ENCODE data around the gene RFXANK.
"Not testable (repeated sequence)": the region's sequence is repeated elsewhere in the genome, so short reads cannot be mapped to it uniquely, and the experiment has no call there.

RFXANK gene, protein sequence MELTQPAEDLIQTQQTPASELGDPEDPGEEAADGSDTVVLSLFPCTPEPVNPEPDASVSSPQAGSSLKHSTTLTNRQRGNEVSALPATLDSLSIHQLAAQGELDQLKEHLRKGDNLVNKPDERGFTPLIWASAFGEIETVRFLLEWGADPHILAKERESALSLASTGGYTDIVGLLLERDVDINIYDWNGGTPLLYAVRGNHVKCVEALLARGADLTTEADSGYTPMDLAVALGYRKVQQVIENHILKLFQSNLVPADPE

DNA sequence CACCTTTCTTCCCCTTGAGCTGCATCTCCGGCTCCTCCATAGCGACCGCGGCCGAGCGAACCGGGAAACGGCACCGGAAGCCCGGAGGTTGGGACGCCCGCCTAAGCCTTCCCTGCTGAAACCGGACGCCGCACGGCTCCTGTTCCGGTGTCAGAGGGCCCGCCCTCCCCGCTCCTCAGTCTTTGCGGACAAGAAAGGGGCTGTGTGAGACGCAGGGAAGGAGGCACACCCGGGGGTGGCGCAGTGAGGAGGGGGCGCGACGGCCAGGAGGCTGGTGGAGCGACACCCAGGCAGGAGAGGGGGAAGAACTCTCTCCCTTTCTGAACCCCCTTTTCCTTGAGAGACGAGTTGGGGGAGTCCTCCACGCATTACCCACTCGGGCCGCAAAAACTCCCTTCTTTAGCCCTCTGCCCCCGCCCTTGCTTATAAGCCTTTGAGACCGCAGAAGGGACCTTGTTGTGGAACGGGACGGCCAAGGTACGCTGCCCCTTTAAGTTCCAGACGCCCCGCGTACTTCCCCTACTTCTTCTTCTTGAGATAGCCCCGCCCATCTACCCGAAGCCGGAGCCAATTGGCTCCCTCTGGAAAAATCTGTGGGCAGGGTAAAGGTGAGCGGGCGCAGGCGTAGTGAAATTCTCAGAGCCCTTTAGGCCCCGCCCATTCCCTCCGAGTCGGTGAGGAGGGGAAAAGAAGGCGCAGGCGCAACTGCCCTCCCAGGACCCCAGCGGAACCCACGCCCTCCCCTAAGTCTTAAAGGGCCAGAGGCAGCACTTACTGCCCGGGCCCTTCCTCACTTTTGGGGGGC is at the start of gene RFXANK, which contains the start of gene BORCS8:
Gene RFXANK (plus strand): TSS at position 181 of the 805 bp plus-strand sequence. CDS start 1,689 bp downstream, outside the sequence.
Gene BORCS8 (minus strand): TSS at position 75 of the 805 bp plus-strand sequence. CDS start 35 bp downstream, at position 40.
- DNase-seq (ENCODE audit: low spot score), result peak; percentile 99

DNA sequence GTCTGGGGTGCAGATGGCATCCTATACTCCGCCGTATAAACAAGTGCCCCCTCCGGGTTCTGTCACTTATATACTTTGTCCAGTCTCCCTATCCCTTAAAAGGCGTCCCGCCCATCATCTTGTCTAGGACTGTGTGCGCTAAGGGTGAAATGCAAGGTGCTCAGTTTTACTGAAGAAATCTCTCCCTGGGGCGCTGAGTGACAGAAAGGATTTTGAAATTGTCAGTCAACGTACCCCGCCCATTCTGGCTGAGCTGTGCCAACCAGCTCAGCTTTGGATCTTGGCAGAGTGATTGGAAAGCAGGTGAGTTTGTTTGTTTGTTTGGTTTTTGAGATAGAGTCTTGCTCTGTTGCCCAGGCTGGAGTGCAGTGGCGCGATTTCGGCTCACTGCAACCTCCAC is 49.7 kb upstream of the RFXANK start:
- no peak for DNase-seq (ENCODE audit: low spot score)

DNA sequence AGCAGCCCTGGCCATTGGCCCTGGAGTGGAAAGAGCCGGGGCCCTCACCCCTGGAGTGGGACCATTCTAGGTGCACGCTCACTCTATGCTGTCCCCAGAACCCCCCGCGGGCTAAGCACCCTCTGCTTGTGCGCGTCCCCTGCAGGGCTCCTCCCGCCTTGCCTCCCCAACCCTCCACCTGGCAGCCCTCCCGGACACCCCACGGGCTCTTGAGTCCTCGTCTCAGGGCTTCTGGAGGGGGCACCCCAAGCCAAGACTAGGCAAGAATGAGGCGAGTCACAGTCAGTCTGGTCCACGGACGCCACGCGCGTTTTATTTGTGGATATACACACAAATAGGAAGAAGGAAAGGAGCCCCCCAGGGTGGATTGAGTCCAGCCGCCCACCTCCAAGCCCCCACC is 46.8 kb upstream of the RFXANK start:
- DNase-seq (ENCODE audit: low spot score), result no peak

DNA sequence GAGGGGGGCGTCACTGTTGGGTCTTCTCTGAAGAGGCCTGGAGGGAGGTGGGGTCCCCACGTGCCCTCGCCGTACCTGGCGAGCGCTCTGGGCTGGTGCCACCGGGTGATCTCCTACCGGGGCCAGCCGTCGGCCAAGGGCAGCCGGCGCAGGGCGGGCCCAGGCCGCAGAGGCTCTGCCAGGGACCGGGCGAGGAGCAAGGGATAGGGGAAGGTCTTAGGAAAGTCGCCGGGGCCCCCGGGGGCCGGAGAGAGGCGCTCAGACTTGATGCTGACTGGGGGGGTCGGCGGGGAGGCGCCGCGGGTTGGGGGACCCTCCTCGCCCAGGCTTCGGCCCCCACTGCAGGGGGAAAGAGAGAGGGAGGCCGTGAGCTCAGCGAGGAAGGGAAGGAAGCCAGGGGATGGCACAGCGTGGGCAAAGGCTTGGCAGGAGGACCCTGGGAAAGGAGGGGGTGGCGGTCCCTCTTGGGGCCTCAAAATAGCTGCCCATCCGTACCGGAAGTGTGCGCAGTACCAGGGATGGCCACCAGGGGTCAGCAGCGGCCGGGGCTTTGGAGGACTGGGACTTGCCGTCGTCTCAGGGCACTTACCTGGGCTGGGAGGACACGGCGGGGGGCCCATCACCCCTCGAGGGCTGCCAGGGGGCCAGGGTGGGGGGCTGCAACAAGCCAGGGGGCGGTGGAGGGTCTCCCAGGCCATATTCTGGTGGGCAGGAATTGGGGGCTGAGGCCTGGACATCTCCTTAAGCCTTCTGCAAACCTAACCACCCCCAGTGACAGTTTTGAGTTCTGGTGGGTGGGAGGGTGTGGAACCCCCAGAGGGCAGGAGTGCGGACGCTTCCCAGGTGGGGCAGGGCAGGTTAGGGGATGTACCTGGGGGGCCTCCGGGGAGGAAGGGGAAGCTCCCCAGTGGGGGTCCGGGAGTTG is 46.1 kb upstream of the RFXANK start:
- DNase-seq (ENCODE audit: low spot score), result peak; percentile 33

DNA sequence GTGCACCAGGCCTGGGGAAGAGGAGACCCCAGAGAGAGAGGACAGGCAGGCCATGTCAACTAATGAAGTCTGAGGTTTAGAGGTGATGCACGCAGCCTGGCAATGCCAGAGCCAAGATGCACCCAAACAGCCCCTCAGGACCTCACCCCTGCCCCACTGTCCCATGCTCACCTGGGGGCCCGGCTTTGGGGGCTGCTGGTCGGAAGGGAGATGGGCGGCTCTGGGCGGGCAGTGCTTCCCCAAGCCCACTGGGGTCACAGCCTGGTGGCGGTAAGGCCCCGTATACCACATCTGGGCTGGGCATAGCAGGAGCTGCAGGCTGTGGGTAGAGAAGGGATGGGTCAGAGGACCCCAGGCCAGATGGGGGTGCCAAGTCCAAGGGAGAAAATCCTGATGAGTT is 45.2 kb upstream of the RFXANK start:
- DNase-seq (ENCODE audit: low spot score), result no peak

DNA sequence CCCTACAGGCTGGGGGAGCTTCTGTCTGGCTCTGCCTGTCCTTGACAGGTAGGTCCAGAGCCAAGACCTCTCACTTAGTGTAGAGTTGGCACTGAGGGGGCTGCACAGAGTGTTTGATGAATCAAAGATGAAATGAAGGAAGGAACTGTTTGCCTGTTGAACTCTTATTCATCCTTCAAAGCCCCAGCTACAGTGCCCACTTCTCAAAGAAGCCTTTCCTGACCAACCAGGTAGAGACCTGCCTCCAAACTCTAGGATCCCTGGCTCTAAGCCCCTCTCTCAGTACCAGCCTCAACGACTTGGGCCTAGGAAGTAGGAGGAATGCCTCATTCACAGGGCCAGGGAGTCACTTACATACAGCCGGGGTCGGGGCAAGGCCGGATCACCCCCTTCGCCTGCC is 44.7 kb upstream of the RFXANK start:
- no peak for DNase-seq (ENCODE audit: low spot score)

DNA sequence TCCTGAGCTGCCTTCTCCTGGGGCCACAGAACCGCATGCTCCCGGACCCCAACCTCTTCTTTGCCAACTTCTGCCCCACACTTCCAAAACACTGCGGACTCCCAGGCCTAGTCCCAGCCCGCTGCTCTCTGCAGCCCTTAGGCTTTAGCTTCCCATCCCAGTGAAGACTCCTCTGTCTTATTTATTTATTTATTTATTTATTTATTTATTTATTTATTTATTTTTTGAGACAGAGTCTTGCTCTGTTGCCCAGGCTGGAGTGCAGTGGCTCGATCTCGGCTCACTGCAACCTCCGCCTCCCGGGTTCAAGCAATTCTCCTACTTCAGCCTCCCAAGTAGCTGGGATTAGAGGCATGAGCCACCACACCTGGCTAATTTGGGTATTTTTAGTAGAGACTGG is 43.6 kb upstream of the RFXANK start:
- DNase-seq (ENCODE audit: low spot score), result not testable (repeated sequence)

DNA sequence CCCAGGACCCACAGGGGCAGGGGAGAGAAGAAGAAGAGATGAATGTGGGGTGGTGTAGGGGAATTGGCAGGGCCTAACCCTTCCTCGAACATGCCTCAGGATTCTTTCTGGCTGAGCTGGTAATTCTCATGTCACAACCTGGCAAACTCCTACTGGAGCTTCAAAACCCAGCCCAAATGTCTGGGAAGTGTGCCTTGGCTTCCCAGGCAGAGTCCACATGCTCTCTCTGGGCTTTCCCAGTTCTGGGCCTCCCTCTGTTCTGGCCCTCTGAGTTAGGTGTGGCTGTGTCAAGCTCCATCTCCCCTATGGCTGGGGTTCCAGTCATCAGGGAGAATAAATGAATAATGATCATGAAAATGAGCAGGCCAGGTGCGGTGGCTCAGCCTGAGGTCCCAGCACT is 42.6 kb upstream of the RFXANK start:
- DNase-seq (ENCODE audit: low spot score), result no peak

DNA sequence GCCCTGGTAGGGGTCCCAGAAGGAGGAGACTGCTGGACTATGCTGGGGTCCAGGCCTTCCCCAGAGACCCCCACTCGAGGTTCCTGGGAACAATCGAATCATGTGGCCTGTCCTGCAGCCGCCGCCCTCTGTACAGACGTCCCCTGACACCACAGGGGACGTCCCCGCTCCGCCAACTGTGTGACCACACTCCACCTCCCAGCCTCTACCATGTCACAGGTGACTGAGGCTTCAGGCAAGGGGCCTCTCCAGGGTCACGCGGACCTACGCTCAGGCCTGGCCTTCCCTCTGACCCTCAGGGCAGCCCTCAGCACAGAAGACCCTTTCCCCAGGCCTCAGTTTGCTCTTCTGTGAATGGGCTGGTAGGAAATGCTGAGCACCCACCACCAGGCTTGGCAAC is 40.6 kb upstream of the RFXANK start:
- no peak for DNase-seq (ENCODE audit: low spot score)

DNA sequence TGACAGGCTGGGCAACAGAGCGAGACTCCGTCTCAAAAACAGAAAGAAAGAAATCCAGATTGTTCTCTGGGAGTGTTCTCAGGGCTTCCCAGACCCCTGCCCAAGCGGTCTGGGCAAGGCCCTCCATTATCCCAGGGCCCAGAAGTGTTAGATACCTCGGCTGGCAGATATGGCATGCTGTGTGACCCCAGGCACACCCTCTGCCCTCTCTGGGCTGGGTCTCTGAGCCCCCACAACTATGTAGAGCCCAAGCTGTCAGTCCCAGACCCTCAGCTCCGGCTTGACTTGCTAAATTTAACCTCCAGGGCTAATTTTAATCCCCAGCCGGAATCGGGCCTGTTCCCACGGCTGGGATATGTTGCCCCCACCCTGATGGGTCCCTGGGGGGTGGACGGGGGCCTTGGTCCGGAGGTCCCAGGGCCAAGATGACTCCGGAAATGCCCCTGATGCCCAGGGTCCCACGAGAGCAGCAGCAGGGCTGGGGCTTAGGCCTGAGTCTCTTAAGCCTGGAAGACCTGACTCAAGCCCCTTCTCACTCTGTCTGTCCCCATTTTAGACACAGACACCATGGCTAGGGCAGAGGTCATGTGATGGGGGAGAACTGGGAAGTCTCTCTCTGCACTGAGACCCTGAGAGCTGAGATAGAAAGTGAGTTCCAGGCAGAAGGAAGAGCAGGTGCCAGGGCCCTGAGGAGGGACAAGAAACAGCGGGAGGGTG is 39.2 kb upstream of the RFXANK start:
- no peak for DNase-seq (ENCODE audit: low spot score)

DNA sequence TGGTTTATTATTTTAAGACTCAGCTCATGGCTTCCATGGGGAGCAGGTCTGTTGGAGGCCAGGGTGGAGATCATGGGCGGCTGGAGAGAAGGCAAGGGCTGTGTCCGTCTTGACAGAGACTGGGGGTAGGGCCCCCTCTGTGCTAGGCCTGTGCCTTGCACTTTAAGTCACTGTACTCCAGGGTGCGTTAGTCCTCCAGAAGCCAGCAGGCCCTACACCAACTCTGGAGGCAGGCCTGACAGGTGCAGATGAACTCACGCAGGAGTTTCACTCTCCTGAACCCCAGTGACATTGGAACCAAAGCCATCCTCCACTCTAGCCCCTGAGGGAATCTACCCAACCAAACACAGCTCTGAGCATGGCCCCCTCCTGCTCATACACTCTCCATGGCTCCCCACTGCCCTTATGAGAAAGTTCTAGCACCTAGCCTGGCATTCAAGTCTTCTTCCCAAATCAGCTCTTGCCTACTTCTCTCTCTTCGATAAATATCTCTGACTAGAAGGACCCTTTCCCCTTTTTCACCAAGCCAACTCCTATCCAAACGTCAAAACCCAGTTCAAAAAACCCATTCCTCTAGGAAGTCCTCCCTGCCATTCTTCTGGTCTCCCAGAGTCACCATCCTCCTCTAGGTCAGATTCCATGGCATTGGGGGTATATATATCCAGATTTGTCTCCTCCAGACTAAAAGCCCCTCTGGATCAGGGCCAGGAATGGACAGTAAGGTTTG is 37.1 kb upstream of the RFXANK start:
- no peak for DNase-seq (ENCODE audit: low spot score)

DNA sequence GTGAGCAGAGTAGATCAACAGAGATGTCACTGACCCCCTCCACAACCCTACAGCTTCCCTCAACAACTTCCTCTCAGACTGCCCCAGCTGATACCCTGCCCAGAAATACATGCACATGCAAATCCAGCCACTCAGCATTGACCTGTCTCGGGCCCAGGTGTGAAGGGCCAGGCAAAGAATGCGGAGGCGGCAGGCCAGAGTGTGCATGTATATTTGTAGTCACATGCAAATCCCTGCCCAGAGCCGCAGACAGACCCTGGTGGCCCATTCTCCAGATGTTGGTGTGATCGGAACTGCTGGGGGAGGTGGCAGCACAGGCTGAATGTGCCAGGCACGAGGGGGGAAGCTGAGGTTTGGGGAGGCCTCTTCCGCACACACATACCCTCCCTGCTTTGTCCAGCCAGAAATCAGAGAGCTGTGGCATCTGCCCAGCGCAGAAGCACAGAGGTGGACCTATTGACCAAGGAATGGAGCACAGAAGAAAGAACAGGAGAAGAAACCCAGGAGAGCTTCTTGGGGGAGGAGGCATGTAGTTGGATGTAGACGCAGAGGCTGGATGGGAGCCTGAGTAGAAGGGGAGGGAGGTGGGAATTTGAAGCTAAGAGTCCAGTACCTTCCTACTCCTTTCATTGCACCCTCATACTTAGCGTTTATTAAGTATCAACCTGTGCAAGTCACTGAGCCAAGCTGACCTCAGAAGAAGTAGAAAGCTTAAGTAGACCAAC is 36.4 kb upstream of the RFXANK start:
- DNase-seq (ENCODE audit: low spot score), result no peak

DNA sequence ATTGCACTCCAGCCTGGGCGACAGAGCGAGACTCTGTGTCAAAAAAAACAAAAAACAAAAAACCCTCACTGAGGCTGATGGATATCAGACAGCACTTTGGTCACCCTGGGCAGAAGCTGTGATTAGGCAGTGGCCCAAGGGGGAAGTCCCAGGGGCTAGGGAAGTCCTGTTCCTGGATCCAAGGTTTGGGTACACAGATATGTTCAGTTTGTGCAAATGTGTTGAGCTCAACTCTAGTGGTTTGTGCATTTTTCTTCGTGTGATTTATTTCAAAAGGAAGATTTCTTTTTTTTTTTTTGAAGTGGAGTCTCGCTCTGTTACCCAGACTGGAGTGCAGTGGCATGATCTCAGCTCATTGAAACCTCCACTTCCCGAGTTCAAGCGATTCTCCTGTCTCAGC is 34.2 kb upstream of the RFXANK start:
- no peak for DNase-seq (ENCODE audit: low spot score)

DNA sequence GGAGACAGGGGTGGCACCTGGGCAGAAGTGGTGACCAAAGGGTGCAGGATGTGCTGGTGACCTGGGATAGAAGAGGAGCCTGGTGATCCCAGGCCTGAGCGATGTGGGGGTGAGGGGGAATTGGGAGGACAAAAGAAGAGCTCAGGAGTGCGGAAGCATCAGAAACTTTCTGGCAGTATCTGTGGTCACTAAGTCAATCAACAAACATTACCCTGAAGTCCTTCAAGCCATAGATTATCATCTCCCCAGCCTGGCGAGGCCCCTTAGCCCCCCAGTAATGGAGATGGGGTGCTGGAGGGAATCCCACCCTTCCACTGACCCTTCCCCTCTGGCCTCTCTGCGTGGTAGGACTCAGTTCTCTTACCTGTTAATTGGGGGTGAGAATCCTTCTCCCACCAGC is 32.5 kb upstream of the RFXANK start:
- DNase-seq (ENCODE audit: low spot score), result no peak

DNA sequence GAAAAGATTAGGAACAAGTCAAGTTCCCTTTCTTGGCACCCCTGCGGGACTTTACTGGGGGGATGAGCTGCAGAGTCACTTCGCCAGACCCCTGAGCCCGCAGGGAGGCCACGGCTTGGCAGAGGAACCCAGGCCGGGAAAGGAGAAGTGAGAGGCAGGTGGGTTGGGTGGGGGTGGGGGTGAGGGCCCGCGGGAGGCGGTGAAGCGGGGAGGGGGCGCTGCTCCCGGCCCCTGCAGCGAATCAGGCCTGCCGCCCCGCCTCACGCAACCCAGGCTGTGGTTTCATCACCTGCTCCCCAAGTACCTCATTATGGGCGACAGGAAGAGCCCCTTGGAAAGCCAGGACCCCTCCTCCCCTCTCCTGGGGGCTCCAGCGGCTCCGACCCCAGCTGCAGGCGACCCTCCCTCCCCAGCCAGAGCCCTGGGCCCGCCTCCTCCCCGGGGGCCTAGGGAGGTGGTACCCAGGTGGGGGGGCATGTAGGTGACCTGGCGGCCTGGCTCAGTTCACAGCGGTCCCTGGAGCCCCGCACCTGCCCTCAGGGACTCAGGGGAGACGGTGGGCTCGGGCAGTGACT is 31.5 kb upstream of the RFXANK start:
- no peak for DNase-seq (ENCODE audit: low spot score)

DNA sequence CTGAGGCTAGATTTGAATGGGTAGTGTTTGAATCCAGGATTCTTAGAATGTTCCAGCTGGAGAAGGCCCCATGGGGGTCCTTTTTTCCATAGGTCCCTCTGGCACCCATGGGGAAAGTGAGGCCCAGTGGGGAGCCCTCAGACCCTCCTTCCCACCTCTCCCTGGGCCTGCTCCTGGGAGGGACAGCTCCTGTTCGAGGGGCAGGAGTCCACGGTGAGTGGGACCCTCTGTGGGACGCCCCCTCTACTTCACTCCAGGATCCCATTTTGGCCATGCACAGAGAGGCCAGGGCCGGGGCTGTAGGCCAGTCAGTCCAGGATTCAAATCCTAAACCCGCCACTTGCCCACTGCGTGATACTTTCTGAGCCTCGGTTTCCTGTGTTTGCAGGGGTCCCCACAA is 29.6 kb upstream of the RFXANK start:
- DNase-seq (ENCODE audit: low spot score), result no peak

DNA sequence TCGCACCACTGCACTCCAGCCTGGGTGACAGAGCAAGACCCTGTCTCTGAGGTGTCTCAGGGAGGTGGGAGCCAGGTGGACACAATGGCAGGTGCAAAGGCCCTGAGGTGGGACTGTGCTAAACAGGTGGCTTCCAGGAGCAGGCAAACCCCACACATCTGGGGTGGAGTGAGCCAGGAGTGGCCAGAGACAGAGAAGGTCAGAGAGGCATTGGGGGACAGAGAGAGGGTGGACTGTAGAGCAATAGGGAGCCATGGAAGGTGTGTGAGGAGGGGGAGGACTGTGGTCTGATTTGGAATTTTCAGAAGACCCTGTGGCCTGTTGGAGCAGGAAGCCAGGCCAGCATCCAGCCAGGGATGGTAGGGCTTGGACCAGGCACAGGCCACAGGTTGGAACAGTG is 26.7 kb upstream of the RFXANK start:
- no peak for DNase-seq (ENCODE audit: low spot score)

DNA sequence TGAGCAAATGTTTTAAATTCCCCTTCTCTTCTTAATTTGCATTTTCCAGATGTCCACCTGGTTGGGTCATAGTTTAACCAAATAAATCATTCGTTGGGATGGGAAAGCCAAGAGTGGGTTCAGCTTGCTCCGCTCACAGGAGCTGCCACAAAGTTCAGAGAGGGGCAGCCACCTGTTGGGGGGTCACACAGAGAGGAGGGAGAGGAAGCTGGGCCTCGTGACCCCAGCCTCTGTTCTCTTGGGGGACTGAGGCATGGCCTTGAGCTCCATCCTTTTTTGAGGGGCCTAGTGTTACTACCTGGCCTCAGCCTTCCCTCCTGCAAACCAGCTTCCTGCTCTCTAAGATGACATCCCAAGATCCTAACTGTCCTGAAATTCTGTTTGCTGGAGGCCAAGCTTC is 24.4 kb upstream of the RFXANK start:
- no peak for DNase-seq (ENCODE audit: low spot score)

DNA sequence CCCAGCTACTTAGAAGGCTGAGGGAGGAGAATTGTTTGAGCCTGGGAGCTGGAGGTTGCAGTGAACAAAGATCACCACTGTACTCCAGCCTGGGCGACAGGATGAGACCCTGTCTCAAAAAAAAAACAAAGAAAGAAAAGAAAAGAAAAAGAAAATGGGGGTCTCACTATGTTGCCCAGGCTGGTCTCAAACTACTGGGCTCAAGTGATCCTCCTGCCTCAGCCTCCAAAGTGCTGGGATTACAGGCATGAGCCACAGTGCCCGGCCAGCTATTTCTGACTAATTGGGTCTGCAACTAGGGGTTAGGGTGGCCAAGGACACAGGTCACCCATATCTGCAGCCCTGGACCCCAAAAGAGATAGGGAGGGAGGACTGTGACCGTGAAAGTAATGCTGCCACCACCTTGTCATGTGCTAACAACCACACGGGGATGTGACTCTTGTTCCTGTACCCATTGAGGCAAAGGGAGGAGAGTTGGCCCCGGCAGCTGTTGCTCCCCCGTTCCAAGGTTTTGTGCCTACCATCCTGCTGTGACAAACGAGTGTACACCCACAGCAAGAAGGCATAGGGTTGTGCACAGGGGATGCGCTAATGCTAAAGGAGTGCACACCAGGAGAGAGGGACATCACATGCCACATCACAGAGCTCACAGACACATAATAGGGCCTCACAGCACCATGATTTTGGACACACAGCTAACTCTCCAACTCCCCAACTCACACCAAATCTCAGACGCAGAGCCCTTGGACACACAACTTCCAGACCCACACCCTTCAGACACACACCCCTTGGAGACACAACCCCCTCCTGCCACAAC is 22.6 kb upstream of the RFXANK start:
- no peak for DNase-seq (ENCODE audit: low spot score)

Measured in putamen (tissue), 1 donor.